Activated CD4-positive, CD25-positive, alpha-beta regulatory T cell treated with anti-CD3 and anti-CD28 coated beads, Interleukin-2, amount 50 U/mL, for 24 hours (primary cell): ENCODE results near the gene FCRLA.

Experiments
- ATAC-seq, 2 donors: fragments of 150-1000 bp; cut with Tn5 transposase; one replicate each; pipeline ENCODE4 v1.10.0; 2021; ENCODE audit warnings: mild to moderate bottlenecking in 1 of 2, moderate library complexity in 1 of 2

The FCRLA gene

DNA sequence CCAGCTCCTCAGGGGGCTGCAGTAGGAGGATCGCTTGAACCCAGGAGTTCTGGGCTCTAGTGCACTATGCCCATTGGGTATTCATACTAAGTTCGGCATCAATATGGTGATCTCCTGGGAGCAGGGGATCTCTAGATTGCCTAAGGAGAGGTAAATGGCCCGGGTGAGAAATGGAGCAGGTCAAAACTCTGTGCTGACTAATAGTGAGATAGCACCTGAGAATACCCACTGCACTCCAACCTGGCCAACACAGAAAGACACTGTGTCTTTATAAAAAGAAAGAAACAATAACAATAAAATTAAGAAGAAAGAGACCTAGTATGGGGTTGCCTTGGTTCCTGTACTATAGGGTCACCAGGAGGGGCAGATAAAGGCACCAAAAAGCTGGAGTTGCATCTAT lies 28.8 kb downstream of the FCRLA start:
- no peak for ATAC-seq

DNA sequence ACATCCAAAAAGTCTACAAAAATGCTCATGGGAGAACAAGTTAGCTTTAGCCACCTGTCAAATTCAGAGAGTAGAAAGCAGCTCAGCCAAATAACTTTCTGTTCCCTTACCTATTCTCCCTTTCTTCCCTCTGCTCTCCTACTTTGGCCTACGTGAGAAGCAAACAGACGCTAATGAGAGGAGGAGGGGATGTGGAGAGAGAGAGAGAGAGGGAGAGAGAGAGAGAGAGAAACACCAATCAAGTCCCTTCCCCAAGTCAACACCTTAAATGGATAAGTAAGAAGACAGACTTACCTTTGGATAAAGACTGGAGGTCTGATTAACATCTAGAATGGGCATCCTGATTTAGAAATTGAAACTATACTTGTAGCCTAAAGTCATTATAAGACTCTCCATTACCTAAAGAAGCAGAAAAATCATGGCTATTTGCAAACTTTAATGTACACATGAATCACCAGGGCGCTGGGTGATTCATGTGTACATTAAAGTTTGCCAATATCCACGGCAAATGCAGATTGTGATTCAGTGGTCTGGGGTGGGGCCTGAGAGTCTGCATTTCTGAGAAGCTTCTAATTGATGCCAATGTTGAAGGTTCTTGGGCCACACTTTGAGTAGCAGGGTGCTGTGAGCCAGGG lies 29.4 kb downstream of the FCRLA start:
- ATAC-seq: peak; percentile 32 to 60

DNA sequence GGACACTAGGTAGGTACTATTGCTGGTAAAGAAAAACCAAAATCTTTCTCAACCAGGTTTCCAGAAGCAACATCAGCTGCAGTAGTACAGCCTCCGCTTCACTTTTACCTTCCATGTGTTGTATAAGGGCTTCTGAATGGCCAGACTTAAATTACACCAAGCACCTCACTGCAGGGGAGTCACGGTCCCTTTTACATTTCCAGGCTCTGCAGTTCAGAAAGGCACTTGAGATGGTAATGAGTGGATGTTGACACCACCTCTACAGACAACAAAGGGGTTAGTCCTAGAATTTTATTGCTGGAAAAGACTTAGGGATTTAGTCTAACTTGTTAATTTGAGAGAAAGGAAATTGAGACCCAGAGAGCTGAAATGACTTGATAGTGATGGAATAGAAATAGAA lies 30.6 kb downstream of the FCRLA start:
- no peak for ATAC-seq

DNA sequence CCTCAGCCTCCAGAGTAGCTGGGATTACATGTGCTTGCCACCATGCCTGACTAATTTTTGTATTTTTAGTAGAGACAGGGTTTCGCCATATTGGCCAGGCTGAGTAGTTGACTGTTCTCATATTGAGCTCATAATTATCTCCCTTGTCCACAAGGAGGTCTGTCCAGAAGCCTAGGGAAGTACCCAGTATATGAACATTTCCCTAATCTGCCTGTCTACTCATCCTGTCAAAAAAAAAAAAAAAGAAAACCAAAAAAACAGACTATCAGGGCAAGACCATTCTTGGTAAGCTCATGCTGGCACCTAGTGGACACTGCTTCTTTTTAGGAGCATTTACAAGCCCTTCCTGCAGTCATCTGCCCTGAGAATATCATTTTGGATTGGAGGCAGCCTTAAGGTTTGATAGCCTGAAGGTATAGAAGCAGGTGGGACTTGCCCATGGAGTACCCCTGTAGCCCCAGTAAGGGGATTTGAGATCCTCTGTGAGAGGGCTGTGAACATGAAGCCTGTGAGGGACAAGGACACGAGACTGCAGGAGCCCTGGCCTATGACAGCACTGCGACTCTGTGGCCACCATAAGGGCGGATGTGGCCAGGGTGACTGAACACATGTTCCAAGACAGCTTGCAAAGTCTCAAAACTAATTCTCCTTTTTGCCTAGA lies 31.7 kb downstream of the FCRLA start:
- peak; percentile 21 to 55 for ATAC-seq

DNA sequence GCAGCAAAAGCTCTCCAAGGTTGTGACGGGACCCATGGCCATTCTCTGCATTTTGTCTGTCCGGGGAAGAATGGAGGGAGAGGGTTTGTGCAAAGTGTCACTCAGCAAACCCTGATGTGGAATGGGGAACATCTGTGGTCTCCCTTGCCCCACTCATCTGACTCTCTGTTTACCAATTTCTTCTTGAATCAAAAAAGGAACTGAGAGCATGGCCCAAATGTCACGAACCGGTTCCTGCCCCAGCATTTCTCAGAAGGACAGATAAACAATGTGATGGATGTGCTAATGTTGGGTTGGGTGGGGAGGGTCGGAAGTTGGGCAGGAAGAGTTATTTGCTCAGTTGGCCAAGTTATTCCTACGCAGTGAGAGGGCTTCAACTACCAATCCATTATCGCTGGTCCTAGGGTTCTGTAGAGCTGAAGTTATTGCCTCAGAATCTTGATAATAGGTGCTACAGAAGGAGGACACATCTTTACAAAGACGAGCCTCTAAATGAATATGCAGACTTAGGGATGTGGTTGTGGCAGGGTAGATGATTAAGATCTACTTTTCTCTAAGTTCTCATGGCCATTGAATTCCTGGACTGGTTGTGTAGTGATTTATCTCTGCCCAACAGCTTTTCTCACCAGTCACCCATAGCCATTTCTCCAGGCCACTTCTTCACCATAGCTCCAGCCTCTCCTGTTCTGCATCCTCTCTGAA lies 33.0 kb downstream of the FCRLA start:
- no peak for ATAC-seq

DNA sequence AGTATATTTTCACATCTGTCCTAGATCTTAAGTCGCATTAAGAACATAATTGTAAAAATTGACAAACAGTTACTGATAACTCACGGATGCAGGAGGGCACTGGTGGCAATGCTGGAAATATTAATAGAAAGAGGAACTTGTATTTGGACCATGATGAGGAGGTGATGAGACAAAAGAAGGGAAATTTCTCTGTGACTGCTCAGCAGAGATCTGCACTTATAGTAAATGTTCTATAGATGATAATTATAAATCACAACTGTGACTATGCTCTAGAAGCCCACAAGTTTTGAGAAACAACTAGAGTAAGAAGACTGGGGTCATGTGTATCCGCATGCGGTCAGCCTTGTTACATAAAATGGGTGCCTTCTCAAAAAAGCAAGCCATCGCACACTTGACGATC lies 33.9 kb downstream of the FCRLA start:
- no peak for ATAC-seq

DNA sequence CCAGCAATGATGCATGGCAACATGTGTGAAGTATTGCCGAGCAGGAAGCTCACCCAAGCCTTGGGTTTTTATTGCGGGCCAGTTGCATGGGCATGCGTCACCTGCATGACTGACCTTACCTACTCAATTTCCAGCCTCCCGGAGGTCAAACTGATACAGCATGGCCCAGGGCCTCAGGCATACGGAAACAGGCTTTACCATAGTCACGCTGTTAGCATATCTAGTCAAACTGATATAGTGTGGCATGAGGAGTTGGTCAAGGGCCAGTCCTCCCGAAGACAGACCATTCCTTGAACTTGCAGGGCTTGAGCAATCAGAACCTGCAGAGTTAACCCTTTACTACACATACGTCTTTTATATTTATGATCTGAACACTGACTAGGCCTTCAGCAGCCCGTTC lies 36.2 kb downstream of the FCRLA start:
- ATAC-seq: no peak

DNA sequence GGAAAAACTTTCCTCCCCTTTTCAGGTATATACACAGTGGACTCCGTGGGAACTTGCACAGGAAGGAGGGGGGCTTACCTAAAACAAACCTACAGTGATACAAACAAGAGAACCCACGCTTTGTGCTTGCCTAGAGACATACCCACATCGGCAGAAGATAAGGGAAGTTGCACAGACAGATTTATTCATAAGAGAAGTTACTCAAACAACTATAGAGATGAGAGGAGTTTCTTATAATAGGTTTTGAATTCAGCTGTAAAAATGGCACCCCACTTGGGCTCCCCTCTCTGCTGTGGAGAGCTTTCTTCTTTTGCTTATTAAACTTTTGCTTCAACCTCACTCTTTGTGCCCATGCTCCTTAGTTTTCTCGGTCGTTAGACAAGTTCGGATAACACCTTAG lies 40.8 kb downstream of the FCRLA start:
- ATAC-seq: no peak

DNA sequence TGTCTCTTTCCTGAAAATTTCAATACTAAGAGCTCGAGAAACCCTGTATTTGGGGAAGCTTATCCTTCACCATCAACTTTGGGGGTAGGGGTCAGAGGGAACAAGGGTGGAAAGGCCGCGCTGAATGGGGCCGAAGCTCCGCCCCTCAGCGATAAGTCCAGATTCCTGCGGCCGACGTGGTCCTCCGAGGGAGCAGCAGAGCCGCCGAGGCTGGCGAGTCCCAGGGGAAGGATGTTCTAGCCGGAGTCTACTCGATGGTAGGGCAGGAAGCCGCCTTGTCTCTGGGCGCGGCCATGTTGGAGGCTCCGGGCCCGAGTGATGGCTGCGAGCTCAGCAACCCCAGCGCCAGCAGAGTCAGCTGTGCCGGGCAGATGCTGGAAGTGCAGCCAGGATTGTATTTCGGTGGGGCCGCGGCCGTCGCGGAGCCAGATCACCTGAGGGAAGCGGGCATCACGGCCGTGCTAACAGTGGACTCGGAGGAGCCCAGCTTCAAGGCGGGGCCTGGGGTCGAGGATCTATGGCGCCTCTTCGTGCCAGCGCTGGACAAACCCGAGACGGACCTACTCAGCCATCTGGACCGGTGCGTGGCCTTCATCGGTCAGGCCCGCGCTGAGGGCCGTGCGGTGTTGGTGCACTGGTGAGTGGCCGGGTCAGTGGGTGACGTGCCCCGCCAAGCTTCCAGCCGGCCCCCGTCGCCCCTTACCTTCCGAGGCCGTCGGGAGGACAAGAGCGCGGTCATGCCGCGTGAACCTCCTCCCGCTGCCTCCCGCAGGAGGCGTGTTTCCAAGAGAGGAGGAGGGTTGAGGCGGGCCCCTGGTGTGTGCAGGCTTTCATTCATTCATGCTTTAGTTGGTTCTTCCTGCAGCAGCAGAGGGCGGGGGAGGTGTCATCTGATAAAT lies 42.7 kb downstream of the FCRLA start, which contains the start of gene DUSP12:
DUSP12 (plus strand) TSS at position 278 of the 899 bp plus-strand sequence; CDS start at position 294, 16 bp downstream.
- ATAC-seq: peak; percentile 97 to 98

DNA sequence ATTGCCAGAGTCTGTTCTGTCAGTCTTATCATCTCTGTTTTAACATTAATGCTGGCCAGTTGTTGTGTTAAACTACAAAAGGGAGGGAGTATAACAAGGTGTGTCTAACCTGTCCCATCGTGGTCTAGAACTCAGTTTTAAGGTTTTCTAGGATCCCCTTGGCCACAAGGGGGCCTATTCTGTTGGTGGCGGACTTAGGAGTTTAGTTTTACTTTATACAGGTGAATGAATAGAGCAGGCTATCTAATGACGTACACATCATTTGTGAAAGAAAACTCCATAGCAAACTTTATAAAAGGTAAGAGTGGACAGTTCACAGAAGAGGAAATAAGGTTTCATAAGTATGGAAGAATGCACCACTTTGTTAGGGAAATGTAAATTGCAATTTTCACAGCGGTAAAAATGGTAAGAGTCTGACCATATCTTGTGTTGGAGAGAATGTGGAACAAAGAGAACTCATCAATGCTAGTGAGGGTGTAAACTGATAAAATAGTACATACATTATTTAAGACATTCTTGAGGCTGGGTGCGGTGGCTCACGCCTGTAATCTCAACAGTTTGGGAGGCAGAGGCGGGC lies 56.6 kb downstream of the FCRLA start:
- ATAC-seq: peak; percentile 30 to 36
